HEK293T (cell line): Measurements from ENCODE around the gene STAC2.

Experiments used
- CTCF ChIA-PET: fragments of 350-600 bp; formaldehyde crosslinking; extraction: SDS; loops from one replicate; lab custom pipeline; 2021; ENCODE audit warnings: antibody characterized with exemption, inconsistent platforms; lab: Yijun Ruan, JAX
- POLR2A ChIA-PET: fragments of 350-600 bp; formaldehyde crosslinking; extraction: SDS; loops from one replicate; lab custom pipeline; 2020; ENCODE audit warnings: antibody characterized with exemption, inconsistent platforms; lab: Yijun Ruan, JAX
- DNase-seq: peaks from one replicate; pipeline ENCODE4 v3.0.0; 2012; ENCODE audit warnings: mixed read lengths; ENCODE audit errors: extremely low spot score
- ARNT ChIP-seq: fragments of 450-650 bp; IDR thresholded peaks from 2 replicates; pipeline ENCODE4 v1.6.1; 2017; ENCODE audit warnings: mild to moderate bottlenecking
- BHLHE40 ChIP-seq: fragments of 450-650 bp; IDR thresholded peaks from 2 replicates; pipeline ENCODE4 v1.6.1; 2016; ENCODE audit warnings: mild to moderate bottlenecking, moderate library complexity, borderline replicate concordance
- CTBP1 ChIP-seq: fragments of 450-650 bp; IDR thresholded peaks from 2 replicates; pipeline ENCODE4 v1.6.1; 2016; ENCODE audit warnings: borderline replicate concordance
- ELF4 ChIP-seq: fragments of 450-650 bp; IDR thresholded peaks from 2 replicates; pipeline ENCODE4 v1.6.1; 2017; ENCODE audit warnings: antibody characterized with exemption
- FOXA1 ChIP-seq: fragments of 450-650 bp; IDR thresholded peaks from 2 replicates; pipeline ENCODE4 v1.6.1; 2016; ENCODE audit warnings: mild to moderate bottlenecking
- FOXK2 ChIP-seq: fragments of 450-650 bp; IDR thresholded peaks from 2 replicates; pipeline ENCODE4 v1.6.1; 2016; ENCODE audit warnings: mild to moderate bottlenecking
- FOXM1 ChIP-seq: fragments of 450-650 bp; IDR thresholded peaks from 2 replicates; pipeline ENCODE4 v1.6.1; 2017; ENCODE audit warnings: mild to moderate bottlenecking, borderline replicate concordance
- HDGF ChIP-seq: fragments of 450-650 bp; IDR thresholded peaks from 2 replicates; pipeline ENCODE4 v1.6.1; 2017; ENCODE audit warnings: antibody characterized with exemption, borderline replicate concordance
- L3MBTL2 ChIP-seq: fragments of 450-650 bp; conservative IDR thresholded peaks from 2 replicates; pipeline ENCODE4 v1.6.1; 2016; ENCODE audit warnings: mild to moderate bottlenecking
- LEF1 ChIP-seq: fragments of 450-650 bp; IDR thresholded peaks from 2 replicates; pipeline ENCODE4 v1.6.1; 2017; ENCODE audit warnings: mild to moderate bottlenecking, borderline replicate concordance
- NFRKB ChIP-seq: fragments of 450-650 bp; IDR thresholded peaks from 2 replicates; pipeline ENCODE4 v1.6.1; 2016; ENCODE audit warnings: mild to moderate bottlenecking, moderate library complexity
- SP1 ChIP-seq: fragments of 450-650 bp; IDR thresholded peaks from 2 replicates; pipeline ENCODE4 v1.6.1; 2017
- SUZ12 ChIP-seq: fragments of 450-650 bp; IDR thresholded peaks from 2 replicates; pipeline ENCODE4 v1.6.1; 2016; ENCODE audit warnings: mild to moderate bottlenecking
- TARDBP ChIP-seq: fragments of 450-650 bp; IDR thresholded peaks from 2 replicates; pipeline ENCODE4 v1.6.1; 2016
- ZNF384 ChIP-seq: fragments of 450-650 bp; IDR thresholded peaks from 2 replicates; pipeline ENCODE4 v1.6.1; 2016
- TF ChIP-seq, protein P1 (sequence below): fragments of 450-650 bp; IDR thresholded peaks from 2 replicates; pipeline ENCODE4 v1.6.1; 2016

The STAC2 gene

DNA sequence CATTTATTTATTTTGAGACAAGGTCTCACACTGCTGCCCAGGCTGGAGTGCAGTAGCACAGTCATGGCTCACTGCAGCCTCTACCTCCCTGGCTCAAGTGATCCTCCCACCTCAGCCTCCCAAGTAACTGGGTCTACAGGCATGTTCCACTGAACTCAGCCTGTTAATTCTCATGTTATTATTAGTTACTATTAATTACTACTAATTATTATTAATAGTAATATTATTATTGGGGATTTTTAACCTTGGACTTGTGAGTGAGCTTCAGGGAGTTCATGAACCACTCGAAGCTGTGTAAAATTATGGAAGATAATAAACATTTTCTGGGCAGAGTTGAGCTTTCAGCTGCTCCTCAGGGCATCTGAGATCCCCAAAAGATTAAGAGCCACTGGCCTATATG, 4.6 kb upstream of the STAC2 start:
- POLR2A ChIA-PET, result interaction anchor here (1.1 to 4.7 kb wide), 3 partner anchors 24 to 30 kb away, joined by 3 to 35 read pairs (median 4); partner anchors contain the start of gene RPL19
- CTCF ChIA-PET, result interaction anchor here (1.6 to 2.7 kb wide), 2 partner anchors 9 to 23 kb away, joined by 6 to 40 read pairs; no protein-coding TSS in a partner anchor
- DNase-seq, result no peak
- TF ChIP-seq TARDBP (no peak), FOXM1 (no peak), ARNT (no peak), FOXK2 (no peak), HDGF (no peak), L3MBTL2 (no peak), FOXA1 (no peak), SUZ12 (no peak), BHLHE40 (no peak), CTBP1 (no peak), LEF1 (no peak)
- TF ChIP-seq, protein P1, sequence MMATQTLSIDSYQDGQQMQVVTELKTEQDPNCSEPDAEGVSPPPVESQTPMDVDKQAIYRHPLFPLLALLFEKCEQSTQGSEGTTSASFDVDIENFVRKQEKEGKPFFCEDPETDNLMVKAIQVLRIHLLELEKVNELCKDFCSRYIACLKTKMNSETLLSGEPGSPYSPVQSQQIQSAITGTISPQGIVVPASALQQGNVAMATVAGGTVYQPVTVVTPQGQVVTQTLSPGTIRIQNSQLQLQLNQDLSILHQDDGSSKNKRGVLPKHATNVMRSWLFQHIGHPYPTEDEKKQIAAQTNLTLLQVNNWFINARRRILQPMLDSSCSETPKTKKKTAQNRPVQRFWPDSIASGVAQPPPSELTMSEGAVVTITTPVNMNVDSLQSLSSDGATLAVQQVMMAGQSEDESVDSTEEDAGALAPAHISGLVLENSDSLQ, result no peak

GRCh38 chr17:39229274-39229913, 3.6 kb upstream of the STAC2 start:
- no peak for DNase-seq
- POLR2A ChIA-PET, result no interaction called here
- CTCF ChIA-PET, result interaction anchor here (0.6 kb wide), 2 partner anchors 10 to 42 kb away, joined by 3 to 4 read pairs; no protein-coding TSS in a partner anchor
- no peak for TF ChIP-seq FOXM1
- no peak for TF ChIP-seq NFRKB
- no peak for TF ChIP-seq ZNF384
- no peak for TF ChIP-seq TARDBP
- no peak for TF ChIP-seq ELF4
- TF ChIP-seq, protein P1, result no peak
- TF ChIP-seq BHLHE40, result no peak
- TF ChIP-seq FOXK2, result no peak
- no peak for TF ChIP-seq SUZ12
- no peak for TF ChIP-seq CTBP1
- TF ChIP-seq ARNT, result no peak
- no peak for TF ChIP-seq SP1
- no peak for TF ChIP-seq HDGF
- TF ChIP-seq LEF1, result no peak
- no peak for TF ChIP-seq FOXA1
- no peak for TF ChIP-seq L3MBTL2

DNA sequence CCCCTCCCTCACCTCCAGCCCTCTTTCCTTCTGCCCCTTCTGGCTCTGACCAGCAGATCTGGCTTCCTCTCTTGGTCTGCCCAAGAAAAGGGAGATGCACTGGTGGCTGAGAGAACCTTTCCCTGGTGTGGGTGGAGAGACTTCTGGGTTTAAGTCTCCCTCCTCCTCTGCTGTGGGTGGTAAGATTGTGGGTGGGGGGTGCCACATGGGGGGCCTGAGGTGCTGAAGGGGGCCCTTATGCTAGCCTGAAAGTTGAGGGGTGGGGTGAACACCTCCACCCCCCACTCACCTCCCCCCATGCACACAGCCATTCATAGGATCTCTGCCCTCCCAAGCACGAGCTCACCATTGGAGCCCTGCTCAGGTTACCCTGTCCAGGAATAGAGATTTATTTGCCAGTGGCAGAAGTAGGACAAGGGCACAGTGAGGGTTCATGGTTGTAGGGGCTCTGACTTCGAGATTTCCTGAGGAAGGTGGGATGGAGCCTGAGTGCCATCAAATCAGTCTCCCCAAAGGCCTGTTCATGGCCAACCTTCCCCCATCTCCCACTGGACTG, 1.7 kb upstream of the STAC2 start:
- POLR2A ChIA-PET, result interaction anchor here (1.8 kb wide), 1 partner anchor 28 kb away, joined by 12 read pairs; the partner anchor contains the start of gene RPL19
- DNase-seq, result no peak
- TF ChIP-seq, protein P1, result peak; percentile 34; the same call in 1 of the 2 replicates
- TF ChIP-seq FOXK2, result no peak
- CTCF ChIA-PET, result interaction anchor here (1.1 to 1.6 kb wide), 2 partner anchors 8 to 17 kb away, joined by 3 to 8 read pairs; no protein-coding TSS in a partner anchor

GRCh38 chr17:39225959-39226683, 376 bp upstream of the STAC2 start:
- ChIA-PET POLR2A (interaction anchor here (1.2 to 1.4 kb wide), 2 partner anchors 21 to 26 kb away, joined by 12 to 18 read pairs; partner anchors contain the start of gene RPL19), CTCF (interaction anchor here (0.7 to 1.0 kb wide), 4 partner anchors 9 to 243 kb away, joined by 3 to 5 read pairs (median 4); no protein-coding TSS in a partner anchor)
- TF ChIP-seq, protein P1, result peak; percentile 67
- TF ChIP-seq NFRKB, result no peak
- peak; percentile 83 for DNase-seq

GRCh38 chr17:39224778-39225307, 902 bp downstream of the STAC2 start:
- CTCF ChIA-PET, result no interaction called here
- no peak for TF ChIP-seq NFRKB
- no peak for DNase-seq
- POLR2A ChIA-PET, result no interaction called here
